WI38 (cell line): ENCODE data around the gene EMSY.
"Not testable (repeated sequence)": the region's sequence is repeated elsewhere in the genome, so short reads cannot be mapped to it uniquely, and the experiment has no call there.

Experiments used
- H3K4me3 ChIP-seq: 2 replicates; pipeline ENCODE4 v1.5.1; 2011; ENCODE audit warnings: low read depth, mild to moderate bottlenecking, control low read depth, low read length
- TF ChIP-seq, protein P1 (sequence below): IDR thresholded peaks from 2 replicates; pipeline ENCODE4 v1.5.1; 2012; ENCODE audit warnings: low read depth, mild to moderate bottlenecking, control low read depth, low read length

EMSY gene

DNA sequence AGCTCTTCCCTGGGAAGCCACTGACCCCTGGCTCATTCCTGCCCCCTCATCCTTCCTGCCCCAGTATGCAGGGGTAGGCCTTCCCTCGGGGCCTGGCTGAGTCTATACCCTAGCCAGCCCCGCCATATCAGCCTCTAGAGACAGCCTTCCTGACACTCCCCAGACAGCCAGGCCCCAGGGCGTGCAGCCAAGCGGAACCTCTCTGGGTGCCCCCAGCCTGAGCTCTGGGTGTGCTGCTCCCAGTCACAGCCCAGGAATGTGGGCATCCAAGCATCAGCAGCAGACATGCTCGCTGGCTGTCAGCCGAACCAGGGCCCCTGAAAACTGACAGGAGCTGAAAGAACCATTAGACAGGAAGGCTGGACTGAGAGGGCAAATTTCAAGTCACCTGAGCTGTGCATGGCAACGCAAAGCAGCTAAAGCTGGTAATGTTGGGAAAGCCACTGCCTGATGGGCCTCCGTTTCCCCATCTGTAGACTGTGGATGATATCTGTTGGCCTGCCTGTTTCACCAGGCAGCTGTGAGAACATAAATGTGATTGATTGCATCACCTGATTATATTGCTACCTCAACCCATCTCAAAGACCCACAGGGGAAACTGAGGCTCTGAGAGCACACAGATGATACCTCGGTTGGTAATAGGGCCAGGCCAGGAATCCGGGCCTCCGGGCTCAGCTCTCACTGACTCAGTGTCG, 132.6 kb downstream of the EMSY start:
- H3K4me3 ChIP-seq, result no peak overlapping the region
- TF ChIP-seq, protein P1, sequence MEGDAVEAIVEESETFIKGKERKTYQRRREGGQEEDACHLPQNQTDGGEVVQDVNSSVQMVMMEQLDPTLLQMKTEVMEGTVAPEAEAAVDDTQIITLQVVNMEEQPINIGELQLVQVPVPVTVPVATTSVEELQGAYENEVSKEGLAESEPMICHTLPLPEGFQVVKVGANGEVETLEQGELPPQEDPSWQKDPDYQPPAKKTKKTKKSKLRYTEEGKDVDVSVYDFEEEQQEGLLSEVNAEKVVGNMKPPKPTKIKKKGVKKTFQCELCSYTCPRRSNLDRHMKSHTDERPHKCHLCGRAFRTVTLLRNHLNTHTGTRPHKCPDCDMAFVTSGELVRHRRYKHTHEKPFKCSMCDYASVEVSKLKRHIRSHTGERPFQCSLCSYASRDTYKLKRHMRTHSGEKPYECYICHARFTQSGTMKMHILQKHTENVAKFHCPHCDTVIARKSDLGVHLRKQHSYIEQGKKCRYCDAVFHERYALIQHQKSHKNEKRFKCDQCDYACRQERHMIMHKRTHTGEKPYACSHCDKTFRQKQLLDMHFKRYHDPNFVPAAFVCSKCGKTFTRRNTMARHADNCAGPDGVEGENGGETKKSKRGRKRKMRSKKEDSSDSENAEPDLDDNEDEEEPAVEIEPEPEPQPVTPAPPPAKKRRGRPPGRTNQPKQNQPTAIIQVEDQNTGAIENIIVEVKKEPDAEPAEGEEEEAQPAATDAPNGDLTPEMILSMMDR, result no peak

DNA sequence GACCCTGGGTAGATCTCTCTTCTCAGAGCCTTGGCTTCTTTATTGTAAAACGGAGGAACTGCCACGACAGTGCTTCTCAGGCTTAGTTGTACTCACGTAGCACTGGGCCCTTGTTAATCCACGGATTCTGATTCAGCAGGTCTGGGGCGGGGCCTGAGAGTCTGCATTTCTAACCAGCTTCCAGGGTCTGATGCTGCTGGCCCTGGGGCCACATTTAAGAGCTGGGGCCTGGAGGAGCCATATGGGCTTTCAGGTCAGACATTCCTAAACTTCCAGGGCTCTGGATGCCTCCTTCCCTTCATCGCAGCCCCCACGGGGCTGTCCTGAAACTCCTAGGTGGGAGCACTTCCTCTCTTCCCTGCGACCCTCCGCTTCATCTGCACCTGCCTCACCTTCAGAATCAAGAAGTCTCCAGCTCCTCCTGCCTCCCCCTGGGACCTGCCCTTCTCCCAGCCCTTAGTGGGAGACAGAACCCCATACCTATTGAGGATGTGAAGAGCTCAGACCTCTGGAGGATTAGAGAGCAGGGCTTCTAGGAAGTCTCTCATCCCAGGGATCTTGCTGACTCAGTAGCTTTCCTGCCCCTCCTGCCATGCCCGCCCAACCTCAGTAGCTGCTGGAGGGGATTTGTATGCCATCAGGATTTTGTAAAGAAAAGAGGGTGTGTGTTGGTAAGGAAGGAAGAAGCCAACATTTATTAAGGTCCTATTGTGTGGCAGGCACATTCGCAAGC, 133.3 kb downstream of the EMSY start:
- no peak overlapping the region for H3K4me3 ChIP-seq
- TF ChIP-seq, protein P1, result no peak

DNA sequence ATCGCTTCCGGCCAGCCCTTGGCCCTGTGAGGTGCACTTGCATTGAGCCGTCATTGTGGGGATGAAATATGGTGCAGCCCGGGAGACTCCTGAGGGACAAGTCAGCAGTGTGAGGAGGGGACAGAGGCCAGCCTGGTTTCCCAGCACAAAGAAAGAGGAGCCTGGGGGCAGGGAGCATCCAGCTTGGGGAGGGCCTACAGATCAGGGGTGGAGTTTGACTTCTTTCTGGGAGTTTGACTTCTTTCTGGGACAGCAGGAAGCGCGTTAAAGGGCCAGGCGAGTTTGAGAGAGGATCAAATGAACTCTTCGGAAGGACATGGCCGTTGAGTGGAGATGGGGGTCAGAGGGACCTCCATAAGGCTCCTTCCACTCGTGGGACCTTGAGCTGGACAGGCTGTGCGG, 133.8 kb downstream of the EMSY start:
- no peak overlapping the region for H3K4me3 ChIP-seq
- TF ChIP-seq, protein P1, result no peak

DNA sequence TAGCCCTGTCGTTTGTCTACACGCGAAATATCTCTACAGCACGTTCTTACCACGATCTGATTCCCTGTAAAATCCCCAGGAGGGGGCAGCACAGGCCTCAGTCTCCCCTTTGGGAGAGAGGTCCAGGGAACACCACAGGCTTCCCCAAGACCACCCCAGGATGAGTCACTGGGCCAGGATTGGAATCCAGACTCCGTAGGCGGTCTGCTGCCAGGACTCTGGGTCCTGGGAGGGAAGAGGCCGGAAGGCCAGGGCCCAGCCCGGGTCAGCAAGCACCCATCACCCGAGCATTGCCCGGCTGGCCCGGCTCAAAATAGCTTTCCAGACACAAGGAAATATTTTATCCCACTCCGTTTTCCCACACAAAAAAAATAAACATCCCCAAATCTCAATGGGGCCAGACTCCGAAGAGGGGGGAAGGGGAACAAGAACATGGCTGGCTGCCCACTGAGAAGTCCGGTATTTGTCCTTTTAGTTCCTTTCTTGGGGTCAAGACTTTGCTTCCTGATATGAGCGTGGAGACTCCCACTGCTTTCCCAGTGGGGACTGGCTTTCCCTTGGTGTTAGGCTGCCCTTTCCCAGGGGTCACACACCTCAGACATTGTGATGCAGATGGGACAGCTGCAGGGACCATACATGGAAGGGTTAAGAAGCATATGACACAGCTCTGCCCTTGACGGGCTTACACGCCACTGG, 134.4 kb downstream of the EMSY start:
- TF ChIP-seq, protein P1, result no peak
- H3K4me3 ChIP-seq, result no peak overlapping the region

DNA sequence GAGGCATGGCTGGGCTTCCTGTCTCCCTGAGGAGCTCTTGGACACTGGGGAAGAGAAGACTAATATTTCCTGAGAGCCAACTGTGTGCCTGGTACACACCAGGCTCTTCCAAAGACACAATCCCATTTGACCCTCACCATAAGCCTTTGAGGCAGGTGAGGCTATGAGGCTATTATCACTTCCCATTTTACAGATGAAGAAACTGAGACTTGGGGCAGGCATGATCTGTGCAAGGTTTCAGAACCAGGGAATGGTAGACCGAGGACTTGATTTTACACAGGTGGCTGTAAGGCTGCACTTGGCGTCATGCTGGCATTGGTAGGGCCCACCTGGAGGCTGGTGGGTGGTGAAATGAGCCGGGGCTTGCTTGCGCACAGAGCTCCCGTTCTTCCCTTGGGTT, 134.9 kb downstream of the EMSY start:
- TF ChIP-seq, protein P1, result no peak
- H3K4me3 ChIP-seq, result no peak overlapping the region

DNA sequence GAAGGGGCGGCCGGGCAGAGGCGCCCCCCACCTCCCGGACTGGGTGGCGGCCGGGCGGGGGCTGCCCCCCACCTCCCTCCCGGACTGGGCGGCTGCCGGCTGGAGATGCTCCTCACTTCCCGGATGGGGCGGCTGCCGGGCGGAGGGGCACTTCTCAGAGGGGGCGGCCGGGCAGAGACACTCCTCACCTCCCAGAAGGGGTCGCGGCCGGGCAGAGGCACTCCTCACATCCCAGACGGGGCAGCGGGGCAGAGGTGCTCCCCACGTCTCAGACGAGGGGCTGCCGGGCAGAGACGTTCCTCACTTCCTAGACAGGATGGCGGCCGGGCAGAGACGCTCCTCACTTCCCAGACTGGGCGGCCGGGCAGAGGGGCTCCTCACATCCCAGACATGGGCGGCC, 137.7 kb downstream of the EMSY start:
- H3K4me3 ChIP-seq, result not testable (repeated sequence)

DNA sequence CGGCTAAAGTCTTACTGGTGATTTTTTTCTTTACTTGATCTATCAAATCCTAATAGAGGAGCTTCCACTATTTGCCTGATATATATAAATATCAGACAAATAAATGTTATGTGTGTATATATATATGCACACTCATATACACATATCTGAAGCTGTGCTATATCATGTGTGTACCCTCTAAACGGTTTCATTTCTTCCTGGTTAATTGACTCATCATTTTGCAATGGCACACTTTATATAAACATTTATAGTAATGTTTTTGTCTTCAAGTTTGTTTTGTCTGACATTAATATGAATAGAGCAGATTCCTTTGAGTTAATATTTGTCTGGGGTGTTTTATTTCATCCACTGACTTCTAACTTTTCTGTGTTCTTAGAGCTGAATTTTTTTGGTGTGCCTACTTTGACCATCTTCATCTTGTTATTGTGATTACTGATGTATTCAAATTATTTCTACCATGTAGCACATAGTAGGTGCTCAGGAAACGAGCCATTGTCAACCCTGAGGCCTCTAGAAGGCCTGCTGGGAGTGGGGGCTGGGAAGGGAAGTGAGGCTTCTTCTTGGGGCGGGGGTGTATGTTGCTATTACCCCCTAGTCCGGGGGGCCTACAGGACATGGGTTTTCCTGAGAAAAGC, 143.1 kb downstream of the EMSY start:
- no peak overlapping the region for H3K4me3 ChIP-seq
- TF ChIP-seq, protein P1, result no peak
